Measurements from ENCODE around the gene CASP8.

GRCh38 chr2:201256082-201256481, 4.3 kb upstream of the CASP8 start:
- TF ChIP-seq, protein P1, sequence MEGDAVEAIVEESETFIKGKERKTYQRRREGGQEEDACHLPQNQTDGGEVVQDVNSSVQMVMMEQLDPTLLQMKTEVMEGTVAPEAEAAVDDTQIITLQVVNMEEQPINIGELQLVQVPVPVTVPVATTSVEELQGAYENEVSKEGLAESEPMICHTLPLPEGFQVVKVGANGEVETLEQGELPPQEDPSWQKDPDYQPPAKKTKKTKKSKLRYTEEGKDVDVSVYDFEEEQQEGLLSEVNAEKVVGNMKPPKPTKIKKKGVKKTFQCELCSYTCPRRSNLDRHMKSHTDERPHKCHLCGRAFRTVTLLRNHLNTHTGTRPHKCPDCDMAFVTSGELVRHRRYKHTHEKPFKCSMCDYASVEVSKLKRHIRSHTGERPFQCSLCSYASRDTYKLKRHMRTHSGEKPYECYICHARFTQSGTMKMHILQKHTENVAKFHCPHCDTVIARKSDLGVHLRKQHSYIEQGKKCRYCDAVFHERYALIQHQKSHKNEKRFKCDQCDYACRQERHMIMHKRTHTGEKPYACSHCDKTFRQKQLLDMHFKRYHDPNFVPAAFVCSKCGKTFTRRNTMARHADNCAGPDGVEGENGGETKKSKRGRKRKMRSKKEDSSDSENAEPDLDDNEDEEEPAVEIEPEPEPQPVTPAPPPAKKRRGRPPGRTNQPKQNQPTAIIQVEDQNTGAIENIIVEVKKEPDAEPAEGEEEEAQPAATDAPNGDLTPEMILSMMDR (IDR thresholded peaks at IDR 0.05), result no peak
- TF ChIP-seq EZH2phosphoT487 (IDR thresholded peaks at IDR 0.05), result no peak
